Suprapubic skin (tissue), 4 donors: ENCODE measurements around the gene MEF2B. TPM values are rescaled to one million over a fixed set of nuclear protein-coding genes. Genes with fewer than 3 reads are reported as not detected.

Experiments used
- DNase-seq, 2 donors: peaks; one replicate each; pipeline ENCODE4 v3.0.0-alpha.2; 2019; ENCODE audit warnings: low spot score in 2 of 2
- H3K27ac ChIP-seq: fragments of 200-600 bp; sonication (generic); one replicate; pipeline ENCODE4 v1.5.1; 2019
- H3K27me3 ChIP-seq: fragments of 200-600 bp; sonication (generic); one replicate; pipeline ENCODE4 v1.5.1; 2019
- H3K36me3 ChIP-seq: fragments of 200-600 bp; sonication (generic); one replicate; pipeline ENCODE4 v1.5.1; 2019
- H3K4me1 ChIP-seq: fragments of 200-600 bp; sonication (generic); one replicate; pipeline ENCODE4 v1.5.1; 2019
- H3K4me3 ChIP-seq: fragments of 200-600 bp; sonication (generic); one replicate; pipeline ENCODE4 v1.5.1; 2019; ENCODE audit warnings: mild to moderate bottlenecking
- H3K9me3 ChIP-seq: fragments of 200-600 bp; sonication (generic); one replicate; pipeline ENCODE4 v1.5.1; 2019
- EP300 ChIP-seq: sonication (generic); formaldehyde crosslinking; IDR thresholded peaks from one replicate; pipeline ENCODE4 v1.6.1; 2017; ENCODE audit warnings: antibody characterized with exemption
- POLR2A ChIP-seq, 2 donors: fragments of 450-650 bp; IDR thresholded peaks; one replicate each; pipeline ENCODE4 v1.6.1; 2017; ENCODE audit warnings: antibody characterized with exemption in 2 of 2, mild to moderate bottlenecking in 2 of 2, moderate library complexity in 2 of 2
- POLR2AphosphoS5 ChIP-seq, 3 donors: sonication (generic); formaldehyde crosslinking; IDR thresholded peaks; one replicate each; pipeline ENCODE4 v1.6.1; 2017; ENCODE audit warnings: antibody characterized with exemption in 3 of 3
- WGBS: methylation state at CpG from one replicate; pipeline ENCODE4 v1.1.5; 2018; 5-methylcytosine and 5-hydroxymethylcytosine counted together
- total RNA-seq, 4 donors: library from RNA; depleted of rRNA; stranded (reverse); fragments of >200 nt; gene quantifications; one replicate each; pipeline ENCODE4 v1.1.0, GENCODE V29; 2016
- TF ChIP-seq, protein P1 (sequence below), 2 donors: fragments of 200-600 bp in 1 of 2; fragments of 450-650 bp in 1 of 2; sonication (generic) in 1 of 2; IDR thresholded peaks; one replicate each; pipeline ENCODE4 v1.5.1; 2016 to 2019; ENCODE audit warnings: antibody characterized with exemption in 2 of 2, mild to moderate bottlenecking in 1 of 2, moderate library complexity in 1 of 2

Gene MEF2B
- total RNA-seq, 4 donors from 2014 or later, result 0.68 to 1.8 (median 0.73) TPM; not detected in 1

GRCh38 chr19:19145684-19146608, 24.1 kb downstream of the MEF2B start:
- peaks cover 33% of the 10 kb centered on the region for H3K36me3 ChIP-seq
- TF ChIP-seq, protein P1, sequence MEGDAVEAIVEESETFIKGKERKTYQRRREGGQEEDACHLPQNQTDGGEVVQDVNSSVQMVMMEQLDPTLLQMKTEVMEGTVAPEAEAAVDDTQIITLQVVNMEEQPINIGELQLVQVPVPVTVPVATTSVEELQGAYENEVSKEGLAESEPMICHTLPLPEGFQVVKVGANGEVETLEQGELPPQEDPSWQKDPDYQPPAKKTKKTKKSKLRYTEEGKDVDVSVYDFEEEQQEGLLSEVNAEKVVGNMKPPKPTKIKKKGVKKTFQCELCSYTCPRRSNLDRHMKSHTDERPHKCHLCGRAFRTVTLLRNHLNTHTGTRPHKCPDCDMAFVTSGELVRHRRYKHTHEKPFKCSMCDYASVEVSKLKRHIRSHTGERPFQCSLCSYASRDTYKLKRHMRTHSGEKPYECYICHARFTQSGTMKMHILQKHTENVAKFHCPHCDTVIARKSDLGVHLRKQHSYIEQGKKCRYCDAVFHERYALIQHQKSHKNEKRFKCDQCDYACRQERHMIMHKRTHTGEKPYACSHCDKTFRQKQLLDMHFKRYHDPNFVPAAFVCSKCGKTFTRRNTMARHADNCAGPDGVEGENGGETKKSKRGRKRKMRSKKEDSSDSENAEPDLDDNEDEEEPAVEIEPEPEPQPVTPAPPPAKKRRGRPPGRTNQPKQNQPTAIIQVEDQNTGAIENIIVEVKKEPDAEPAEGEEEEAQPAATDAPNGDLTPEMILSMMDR (IDR thresholded peaks at IDR 0.05), result peak; percentile 89 to 99
- no peak for TF ChIP-seq POLR2A (IDR thresholded peaks at IDR 0.05)
- peak; percentile 90 to 91 for DNase-seq
- no peak overlapping the region for H3K27ac ChIP-seq
- H3K9me3 ChIP-seq, result no peaks in the 10 kb centered on the region
- H3K4me3 ChIP-seq, result no peak overlapping the region
- H3K27me3 ChIP-seq, result no peaks in the 10 kb centered on the region
- peaks cover 3% of the 10 kb centered on the region for H3K4me1 ChIP-seq
- WGBS, result 33% methylated on average over 40 of the region's 47 CpGs

GRCh38 chr19:19145281-19145680, 24.8 kb downstream of the MEF2B start:
- TF ChIP-seq POLR2AphosphoS5 (IDR thresholded peaks at IDR 0.05) (no peak), POLR2A (IDR thresholded peaks at IDR 0.05) (no peak), EP300 (no peak)
- TF ChIP-seq, protein P1 (IDR thresholded peaks at IDR 0.05), result no peak
- Histone ChIP-seq H3K9me3 (no peaks in the 10 kb centered on the region), H3K36me3 (peaks cover 33% of the 10 kb centered on the region), H3K27me3 (no peaks in the 10 kb centered on the region), H3K4me1 (peaks cover 3% of the 10 kb centered on the region), H3K4me3 (no peak overlapping the region), H3K27ac (no peak overlapping the region)
- 74% methylated on average over 16 of the region's 17 CpGs for WGBS
- DNase-seq, result no peak

- no peak for DNase-seq
- WGBS, result 68% methylated on average over 11 of the region's 12 CpGs
- no peaks in the 10 kb centered on the region for H3K9me3 ChIP-seq
- no peak overlapping the region for H3K4me3 ChIP-seq
- no peaks in the 10 kb centered on the region for H3K27me3 ChIP-seq
- peaks cover 11% of the 10 kb centered on the region for H3K4me1 ChIP-seq
- H3K36me3 ChIP-seq, result peaks cover 10% of the 10 kb centered on the region
- TF ChIP-seq POLR2A (IDR thresholded peaks at IDR 0.05) (no peak), EP300 (no peak), POLR2AphosphoS5 (IDR thresholded peaks at IDR 0.05) (no peak)
- TF ChIP-seq, protein P1 (IDR thresholded peaks at IDR 0.05), result no peak
- no peak overlapping the region for H3K27ac ChIP-seq
Observed at GRCh38 chr19:19142347-19142746, 27.7 kb downstream of the MEF2B start.

GRCh38 chr19:19140476-19140875, 29.6 kb downstream of the MEF2B start:
- WGBS, result 62% methylated on average over 5 of the region's 5 CpGs
- Histone ChIP-seq H3K9me3 (no peaks in the 10 kb centered on the region), H3K27ac (no peak overlapping the region), H3K4me1 (peaks cover 12% of the 10 kb centered on the region), H3K27me3 (no peaks in the 10 kb centered on the region), H3K4me3 (no peak overlapping the region), H3K36me3 (no peaks in the 10 kb centered on the region)
- TF ChIP-seq, protein P1 (IDR thresholded peaks at IDR 0.05), result no peak
- TF ChIP-seq EP300, result no peak
- TF ChIP-seq POLR2AphosphoS5 (IDR thresholded peaks at IDR 0.05), result no peak
- TF ChIP-seq POLR2A (IDR thresholded peaks at IDR 0.05), result no peak
- no peak for DNase-seq

DNA sequence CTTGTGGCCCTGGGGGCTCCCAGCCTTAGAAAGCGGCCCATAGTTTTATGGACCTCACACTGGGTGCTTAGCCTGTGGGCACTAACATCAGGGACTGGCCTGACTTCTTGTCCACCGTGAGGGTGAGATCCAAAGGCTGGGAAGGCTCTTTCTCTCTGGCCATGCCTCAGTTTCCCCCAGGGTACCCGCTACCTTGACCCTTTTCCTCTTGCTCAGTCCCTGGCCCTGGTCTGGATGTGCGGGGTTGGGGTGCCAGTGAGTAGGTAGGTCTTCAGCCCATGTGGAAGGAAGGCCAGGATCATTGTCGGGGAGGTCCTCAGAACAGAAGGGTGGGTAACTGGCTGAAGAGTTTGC, 30.2 kb downstream of the MEF2B start:
- Histone ChIP-seq H3K27ac (no peak overlapping the region), H3K4me1 (peaks cover 12% of the 10 kb centered on the region), H3K36me3 (no peaks in the 10 kb centered on the region), H3K27me3 (no peaks in the 10 kb centered on the region), H3K4me3 (no peak overlapping the region), H3K9me3 (no peaks in the 10 kb centered on the region)
- TF ChIP-seq EP300, result no peak
- TF ChIP-seq POLR2A (IDR thresholded peaks at IDR 0.05), result no peak
- TF ChIP-seq, protein P1 (IDR thresholded peaks at IDR 0.05), result no peak
- TF ChIP-seq POLR2AphosphoS5 (IDR thresholded peaks at IDR 0.05), result no peak
- whole genome bisulfite sequencing, result 20% methylated on average over 1 of the region's 5 CpGs
- DNase-seq, result no peak
